Left forelimb (tissue), 1 donor: Measurements from ENCODE around the gene PTPRU.

ENCODE experiments used
- DNase-seq: peaks from one replicate; pipeline ENCODE4 v3.0.0-alpha.2; 2018; ENCODE audit warnings: low spot score

Gene PTPRU

DNA sequence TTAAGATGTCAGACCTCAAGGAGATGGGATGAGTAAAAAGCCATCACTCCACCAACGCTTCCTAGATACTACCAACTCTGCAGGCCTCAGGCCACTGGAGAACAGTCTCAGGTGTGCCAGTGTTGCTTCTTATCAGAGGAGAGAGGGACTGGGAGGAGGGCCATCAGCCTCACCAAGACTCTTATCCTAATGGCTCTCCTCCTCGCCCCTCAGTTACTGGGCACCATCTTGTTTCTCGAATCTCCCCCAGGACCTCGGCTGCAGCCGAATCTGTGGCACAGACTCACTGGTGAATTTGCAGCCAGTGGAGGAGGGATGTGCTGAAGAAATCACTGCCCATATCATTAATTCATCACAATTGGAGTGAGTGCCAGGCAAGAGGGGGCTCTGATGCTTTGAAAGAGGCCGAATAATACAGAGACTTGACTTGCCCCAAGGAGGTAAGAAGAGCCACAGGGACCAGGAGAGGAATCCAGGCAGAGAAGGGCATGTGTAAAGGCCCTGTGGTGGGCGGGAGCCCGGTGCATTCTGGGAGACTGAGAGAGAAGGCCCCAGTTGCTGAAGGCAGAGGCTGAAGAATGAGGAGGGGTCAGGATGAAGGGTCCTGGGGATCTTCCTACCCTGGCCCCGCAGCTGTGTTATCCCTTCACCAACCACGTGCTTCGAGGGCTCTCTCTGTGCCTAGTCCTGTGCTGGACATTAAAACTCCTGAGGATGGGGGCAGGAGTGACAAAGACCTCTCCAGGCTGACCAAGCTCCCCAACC is 129.8 kb downstream of the PTPRU start:
- no peak for DNase-seq

DNA sequence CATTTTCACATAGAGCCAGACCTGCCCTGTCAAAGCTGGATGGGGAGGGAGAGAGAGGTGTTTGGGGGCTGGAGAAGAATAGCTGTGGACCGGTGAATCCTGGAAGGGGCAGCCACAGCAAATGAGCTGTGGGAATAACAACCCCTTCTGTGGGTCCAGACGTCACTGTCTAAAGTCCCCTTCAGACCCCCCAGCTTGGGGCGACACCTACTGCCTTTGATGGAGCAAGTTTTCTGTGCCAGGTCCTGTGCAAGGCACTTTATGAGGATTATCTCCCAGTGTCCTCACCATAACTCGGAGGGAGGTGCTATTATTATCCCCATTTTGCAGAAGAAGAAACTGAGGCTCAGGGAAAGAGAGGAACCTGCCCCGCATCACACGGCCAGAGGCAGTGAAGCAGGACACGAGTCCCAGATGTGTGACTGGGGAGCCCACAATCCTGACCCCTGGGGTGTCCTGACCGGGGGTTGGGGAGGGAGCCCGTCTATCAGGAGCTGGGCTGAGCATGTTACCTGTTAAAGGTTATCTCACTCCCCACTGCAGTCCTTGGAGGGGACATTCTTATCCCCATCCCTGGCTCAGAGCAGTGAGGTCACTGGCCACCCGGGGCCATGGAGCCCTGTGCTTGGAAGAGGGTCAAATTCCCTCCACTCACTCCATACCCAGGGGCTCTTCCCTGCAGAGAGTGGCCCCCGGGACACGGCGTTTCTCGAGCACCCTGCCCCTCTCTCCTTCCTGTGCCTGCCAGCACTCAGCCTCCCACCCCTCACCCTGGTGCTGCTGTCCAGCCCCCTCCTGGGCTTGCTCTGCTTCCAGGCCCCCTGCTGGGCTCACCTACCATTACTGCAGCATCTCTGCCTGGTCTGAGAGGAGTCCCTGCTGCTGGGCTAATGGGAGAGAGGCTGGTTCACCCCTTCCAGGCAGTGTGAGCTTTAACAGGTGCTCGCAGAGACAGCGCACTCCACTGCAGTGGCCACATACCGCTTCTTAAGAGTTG is 132.9 kb downstream of the PTPRU start:
- no peak for DNase-seq

DNA sequence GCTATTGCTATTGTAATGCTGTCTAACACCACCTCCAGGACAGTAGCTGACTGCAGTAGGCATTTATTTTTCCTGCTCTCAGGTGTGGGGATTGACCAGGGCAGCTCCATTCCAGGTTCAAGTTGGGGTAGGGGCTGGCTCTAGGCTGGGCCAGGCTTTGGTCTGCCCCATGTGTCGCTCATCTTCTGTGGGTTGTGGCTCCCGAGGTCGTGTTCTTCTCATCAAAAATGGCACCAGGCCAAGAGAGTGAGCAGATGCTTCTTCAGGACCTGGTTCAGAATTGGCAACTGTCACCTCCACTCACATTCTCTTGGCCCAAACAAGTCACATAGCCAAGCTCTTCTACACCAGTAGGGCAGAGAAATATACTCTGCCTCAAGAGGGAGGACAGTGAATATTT is 133.7 kb downstream of the PTPRU start:
- DNase-seq = no peak

DNA sequence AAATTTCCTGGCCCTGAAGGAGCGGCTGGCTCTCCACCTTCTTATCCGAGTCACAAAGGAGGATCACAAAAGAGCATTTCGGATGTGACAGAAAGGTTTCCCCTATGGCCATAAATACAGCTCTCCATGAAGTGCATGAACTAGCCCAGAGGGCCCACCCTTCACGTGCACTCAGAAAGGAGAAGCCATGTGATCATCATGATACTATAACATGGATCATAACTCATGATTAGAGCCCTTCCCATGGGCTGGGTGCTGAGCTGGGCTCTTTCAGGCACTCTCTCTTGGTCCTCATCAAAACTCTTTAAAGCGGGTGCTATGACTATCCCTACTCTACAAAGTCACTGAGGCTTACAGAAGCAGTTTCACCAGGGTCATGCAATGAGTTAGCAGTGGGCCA is 135.0 kb downstream of the PTPRU start:
- DNase-seq = no peak

DNA sequence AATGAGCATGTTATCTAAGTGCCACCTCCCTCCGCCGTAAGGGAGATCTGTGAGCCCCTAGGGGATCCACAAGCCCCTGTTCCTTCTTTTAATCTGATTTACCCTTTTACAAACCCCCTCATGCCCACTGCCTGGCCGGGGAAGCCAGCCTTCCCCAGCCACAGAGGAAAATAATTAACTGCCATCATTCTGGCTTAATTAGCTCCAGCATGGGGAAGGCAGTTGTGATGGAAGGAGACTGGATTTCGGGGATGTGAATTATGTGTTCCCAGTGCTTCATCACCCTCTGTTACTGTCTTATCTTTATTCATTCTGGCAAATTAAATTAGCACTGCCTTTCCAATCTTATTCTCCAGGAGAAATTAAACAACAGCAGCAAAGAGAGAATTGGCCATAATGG is 135.8 kb downstream of the PTPRU start:
- DNase-seq = no peak
